Measurements from ENCODE around the gene METTL24. TPM values are rescaled to one million over a fixed set of nuclear protein-coding genes. Genes with fewer than 3 reads are reported as not detected.

METTL24 gene
- total RNA-seq, 1 experiment from 2014 or later: not detected

DNA sequence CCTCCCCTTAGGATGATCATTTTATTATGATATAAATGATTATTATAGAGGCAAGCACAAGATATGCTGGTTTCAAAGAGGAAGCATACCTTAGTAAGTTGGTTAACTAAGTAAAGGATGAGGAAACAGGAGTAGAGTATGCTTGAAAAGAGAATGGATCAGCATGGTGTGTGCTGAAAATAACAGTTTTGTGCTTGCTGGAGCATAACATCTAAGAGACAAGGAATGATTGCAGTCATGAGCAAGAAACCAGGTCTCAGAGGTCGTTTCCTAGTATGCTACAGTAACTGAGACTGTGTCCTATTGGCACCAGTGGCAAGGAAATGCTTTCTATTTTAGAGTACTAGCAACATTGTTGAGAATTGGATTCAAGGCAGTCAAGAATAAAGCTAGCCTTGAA lies 143.8 kb downstream of the METTL24 start:
- Mint-ChIP-seq H3K4me3 (ENCODE audit: unreplicated experiment) (no peak overlapping the region), H3K4me1 (ENCODE audit: insufficient read depth, unreplicated experiment) (no peaks in the 10 kb centered on the region), H3K27ac (ENCODE audit: low read depth, unreplicated experiment) (no peak overlapping the region), H3K9me3 (ENCODE audit: unreplicated experiment) (no peaks in the 10 kb centered on the region), H3K36me3 (ENCODE audit: insufficient read depth, unreplicated experiment) (peaks cover 69% of the 10 kb centered on the region), H3K27me3 (ENCODE audit: insufficient read depth, unreplicated experiment) (no peaks in the 10 kb centered on the region)
- TF ChIP-seq, protein P1, sequence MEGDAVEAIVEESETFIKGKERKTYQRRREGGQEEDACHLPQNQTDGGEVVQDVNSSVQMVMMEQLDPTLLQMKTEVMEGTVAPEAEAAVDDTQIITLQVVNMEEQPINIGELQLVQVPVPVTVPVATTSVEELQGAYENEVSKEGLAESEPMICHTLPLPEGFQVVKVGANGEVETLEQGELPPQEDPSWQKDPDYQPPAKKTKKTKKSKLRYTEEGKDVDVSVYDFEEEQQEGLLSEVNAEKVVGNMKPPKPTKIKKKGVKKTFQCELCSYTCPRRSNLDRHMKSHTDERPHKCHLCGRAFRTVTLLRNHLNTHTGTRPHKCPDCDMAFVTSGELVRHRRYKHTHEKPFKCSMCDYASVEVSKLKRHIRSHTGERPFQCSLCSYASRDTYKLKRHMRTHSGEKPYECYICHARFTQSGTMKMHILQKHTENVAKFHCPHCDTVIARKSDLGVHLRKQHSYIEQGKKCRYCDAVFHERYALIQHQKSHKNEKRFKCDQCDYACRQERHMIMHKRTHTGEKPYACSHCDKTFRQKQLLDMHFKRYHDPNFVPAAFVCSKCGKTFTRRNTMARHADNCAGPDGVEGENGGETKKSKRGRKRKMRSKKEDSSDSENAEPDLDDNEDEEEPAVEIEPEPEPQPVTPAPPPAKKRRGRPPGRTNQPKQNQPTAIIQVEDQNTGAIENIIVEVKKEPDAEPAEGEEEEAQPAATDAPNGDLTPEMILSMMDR (IDR thresholded peaks at IDR 0.05; ENCODE audit: unreplicated experiment): no peak
- intact Hi-C loops (cut with micrococcal nuclease): no loop called here
- no TSS peak for BruUV-seq (replicated peaks)
- CTCF ChIA-PET: interaction anchor here (1.6 kb wide), 1 partner anchor 8 kb away, joined by 6 read pairs; no protein-coding TSS in a partner anchor
- POLR2A ChIA-PET: interaction anchor here (0.6 to 1.1 kb wide), 3 partner anchors 9 to 115 kb away, joined by 3 to 4 read pairs (median 3); no protein-coding TSS in a partner anchor
- DNase-seq (ENCODE audit: unreplicated experiment): no peak

GRCh38 chr6:110211753-110212152 lies 146.4 kb downstream of the METTL24 start:
- ChIA-PET POLR2A (interaction anchor here (1.3 kb wide), 1 partner anchor 32 kb away, joined by 3 read pairs; the partner anchor contains the start of genes CDC40 and WASF1), CTCF (interaction anchor here (0.6 kb wide), 2 partner anchors 110 to 685 kb away, joined by 3 to 5 read pairs; no protein-coding TSS in a partner anchor)
- BruUV-seq (replicated peaks): no TSS peak

GRCh38 chr6:110207652-110208051 lies 150.5 kb downstream of the METTL24 start:
- Mint-ChIP-seq H3K36me3 (ENCODE audit: insufficient read depth, unreplicated experiment) (peaks cover 38% of the 10 kb centered on the region), H3K9me3 (ENCODE audit: unreplicated experiment) (no peaks in the 10 kb centered on the region), H3K4me3 (ENCODE audit: unreplicated experiment) (no peak overlapping the region), H3K4me1 (ENCODE audit: insufficient read depth, unreplicated experiment) (no peaks in the 10 kb centered on the region), H3K27me3 (ENCODE audit: insufficient read depth, unreplicated experiment) (no peaks in the 10 kb centered on the region), H3K27ac (ENCODE audit: low read depth, unreplicated experiment) (no peak overlapping the region)
- no TSS peak for BruUV-seq (replicated peaks)
- intact Hi-C loops (cut with micrococcal nuclease): no loop called here
- ChIA-PET POLR2A (interaction anchor here (0.5 to 2.5 kb wide), 2 partner anchors 28 to 509 kb away, joined by 4 to 10 read pairs; partner anchors contain the start of genes CDC40 and WASF1), CTCF (interaction anchor here (0.6 to 1.5 kb wide), 2 partner anchors 183 to 185 kb away, joined by 4 read pairs; no protein-coding TSS in a partner anchor)
- DNase-seq (ENCODE audit: unreplicated experiment): no peak
- TF ChIP-seq, protein P1 (IDR thresholded peaks at IDR 0.05; ENCODE audit: unreplicated experiment): no peak

More at GRCh38 chr6:110211753-110212152, 146.4 kb downstream of the METTL24 start:
- TF ChIP-seq, protein P1 (IDR thresholded peaks at IDR 0.05; ENCODE audit: unreplicated experiment): no peak
- no peaks in the 10 kb centered on the region for H3K9me3 Mint-ChIP-seq (ENCODE audit: unreplicated experiment)
- no peaks in the 10 kb centered on the region for H3K4me1 Mint-ChIP-seq (ENCODE audit: insufficient read depth, unreplicated experiment)
- DNase-seq (ENCODE audit: unreplicated experiment): no peak
- intact Hi-C loops (cut with micrococcal nuclease): no loop called here
- H3K27ac Mint-ChIP-seq (ENCODE audit: low read depth, unreplicated experiment): no peak overlapping the region
- peaks cover 69% of the 10 kb centered on the region for H3K36me3 Mint-ChIP-seq (ENCODE audit: insufficient read depth, unreplicated experiment)
- H3K4me3 Mint-ChIP-seq (ENCODE audit: unreplicated experiment): no peak overlapping the region
- H3K27me3 Mint-ChIP-seq (ENCODE audit: insufficient read depth, unreplicated experiment): no peaks in the 10 kb centered on the region

DNA sequence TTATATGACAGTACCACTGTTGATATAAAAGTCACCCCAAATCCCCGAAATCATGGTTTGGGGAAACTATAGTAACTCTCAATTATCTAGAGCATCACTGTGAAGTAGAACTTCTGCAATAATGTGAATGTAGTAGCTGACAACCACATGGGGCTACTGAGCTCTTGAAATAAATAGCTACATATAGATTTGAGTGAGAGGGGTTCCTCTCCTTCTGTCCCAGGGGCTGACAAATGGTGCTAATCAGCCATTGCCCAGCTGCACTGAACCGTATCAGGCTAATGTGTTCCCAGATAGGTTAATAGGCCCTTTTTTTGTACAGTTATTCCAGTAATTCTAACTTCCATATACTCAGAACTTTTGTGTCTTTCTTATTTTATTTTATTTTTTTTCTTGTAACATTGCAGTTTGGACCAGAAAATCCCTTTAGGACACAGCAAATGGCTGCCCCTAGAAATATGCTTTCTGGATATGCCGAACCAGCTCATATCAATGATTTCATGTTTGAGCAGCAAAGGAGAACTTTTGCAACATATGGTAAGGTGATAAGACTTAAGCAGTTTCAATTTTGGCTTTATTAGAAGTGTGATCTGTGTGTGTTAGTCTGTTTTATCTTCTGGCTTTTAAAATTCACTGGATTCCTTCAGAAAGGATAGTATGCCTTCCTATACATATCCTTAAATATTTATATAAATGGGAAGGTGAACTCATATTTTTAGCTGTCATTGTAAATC lies 156.8 kb downstream of the METTL24 start:
- BruUV-seq (replicated peaks): no TSS peak
- Mint-ChIP-seq H3K4me1 (ENCODE audit: insufficient read depth, unreplicated experiment) (no peaks in the 10 kb centered on the region), H3K36me3 (ENCODE audit: insufficient read depth, unreplicated experiment) (peaks cover 7% of the 10 kb centered on the region), H3K4me3 (ENCODE audit: unreplicated experiment) (no peak overlapping the region), H3K27me3 (ENCODE audit: insufficient read depth, unreplicated experiment) (no peaks in the 10 kb centered on the region), H3K9me3 (ENCODE audit: unreplicated experiment) (no peaks in the 10 kb centered on the region), H3K27ac (ENCODE audit: low read depth, unreplicated experiment) (no peak overlapping the region)
- ChIA-PET POLR2A (interaction anchor here (0.7 kb wide), 1 partner anchor 1589 kb away, joined by 3 read pairs; no protein-coding TSS in a partner anchor), CTCF (interaction anchor here (0.6 to 0.7 kb wide), 3 partner anchors 88 to 293 kb away, joined by 3 to 5 read pairs (median 3); no protein-coding TSS in a partner anchor)
- intact Hi-C loops (cut with micrococcal nuclease): no loop called here
- DNase-seq (ENCODE audit: unreplicated experiment): no peak
- TF ChIP-seq, protein P1 (IDR thresholded peaks at IDR 0.05; ENCODE audit: unreplicated experiment): no peak
